Sciatic nerve (tissue), 2 donors: ENCODE data around the gene METAP1D. TPM values are rescaled to one million over a fixed set of nuclear protein-coding genes. Genes with fewer than 3 reads are reported as not detected.
A peak's percentile ranks its signal among the peaks of the same experiment; 100 is the strongest.
"Not testable (repeated sequence)": the region's sequence is repeated elsewhere in the genome, so short reads cannot be mapped to it uniquely, and the experiment has no call there.

Experiments
- ATAC-seq: fragments of 200-7000 bp; cut with Tn5 transposase; one replicate; pipeline ENCODE4 v1.9.1; 2020; ENCODE audit warnings: mild to moderate bottlenecking, moderate library complexity
- DNase-seq: peaks from one replicate; pipeline ENCODE4 v3.0.0-alpha.2; 2020; ENCODE audit warnings: low spot score
- intact Hi-C: fragments of 100-400 bp; cut with DNase I; formaldehyde crosslinking; loops from one replicate; pipeline ENCODE4 v1.14.2; 2022
- total RNA-seq: library from RNA; stranded (reverse); fragmentation: NEBNext Ultra II Directional; extraction: Animal tissue kit (Norgen Biotek cat#: 25700); gene quantifications from one replicate; pipeline ENCODE4 v1.2.1, GENCODE V29; 2021
- donor health status: DM: no; HTN: no; CAD: no.
- donor health status: DM: no; HTN: no; CAD: no.

Gene METAP1D
- total RNA-seq, 1 donor from 2014 or later, result 12.6 TPM

DNA sequence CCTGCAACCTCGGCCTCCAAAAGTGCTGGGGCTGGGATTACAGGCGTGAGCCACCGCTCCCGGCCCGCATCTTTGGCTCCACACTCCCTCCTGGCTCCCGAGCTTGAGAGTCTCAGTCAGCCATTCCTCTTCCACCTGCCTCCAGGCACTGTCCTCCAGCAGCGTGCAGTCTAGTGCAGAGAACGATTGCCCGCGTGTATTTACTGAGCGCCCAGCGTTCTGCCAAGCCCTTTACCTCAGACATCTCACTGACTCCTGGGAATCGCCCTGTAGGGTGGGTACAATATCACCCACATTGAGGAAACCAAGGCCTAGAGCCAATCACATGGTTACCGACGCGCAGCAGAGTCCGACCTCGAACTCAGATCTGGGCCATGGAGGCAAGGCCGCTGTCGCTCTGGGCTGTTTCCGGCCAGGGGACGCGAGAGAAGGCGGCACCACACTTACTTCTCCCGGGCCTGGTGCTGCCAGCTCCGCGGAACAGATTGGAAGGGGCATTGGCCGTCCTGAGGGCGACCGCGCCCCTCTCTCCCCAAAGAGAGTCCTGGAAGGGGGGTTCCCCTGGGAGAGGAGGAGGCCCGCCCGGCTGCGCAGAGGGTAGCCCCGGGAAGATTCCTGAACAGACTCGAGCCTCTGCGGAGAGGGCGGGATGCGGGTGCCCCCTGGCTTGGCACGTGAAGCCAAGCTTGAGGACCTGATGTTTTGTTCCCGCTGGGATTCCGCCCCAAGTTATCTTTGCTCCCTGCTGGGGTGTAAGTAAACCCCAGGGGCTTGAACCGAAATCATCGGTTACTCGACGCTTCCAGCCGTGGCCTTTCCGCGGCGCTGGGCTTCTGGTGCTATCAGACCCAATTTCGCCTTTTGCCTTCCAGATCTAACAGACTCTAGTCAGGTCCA lies 108.2 kb downstream of the METAP1D start:
- no peak for DNase-seq
- no peak for ATAC-seq
- intact Hi-C loops, result loop anchor here (10.0 kb wide), 1 partner anchor 303 kb away; no protein-coding TSS in a partner anchor

- DNase-seq, result no peak
- intact Hi-C loops, result loop anchor here (10.0 kb wide), 1 partner anchor 304 kb away; no protein-coding TSS in a partner anchor
- ATAC-seq, result no peak
Observed at GRCh38 chr2:172108587-172108930, 108.8 kb downstream of the METAP1D start.

- no peak for ATAC-seq
- intact Hi-C loops, result loop anchor here (10.0 kb wide), 1 partner anchor 305 kb away; no protein-coding TSS in a partner anchor
- DNase-seq, result no peak
Observed at GRCh38 chr2:172109256-172109987, 109.7 kb downstream of the METAP1D start.

- intact Hi-C loops, result loop anchor here (10.0 kb wide), 1 partner anchor 305 kb away; no protein-coding TSS in a partner anchor
- DNase-seq (no peak), ATAC-seq (no peak)
Observed at GRCh38 chr2:172109988-172110811, 110.4 kb downstream of the METAP1D start.

DNA sequence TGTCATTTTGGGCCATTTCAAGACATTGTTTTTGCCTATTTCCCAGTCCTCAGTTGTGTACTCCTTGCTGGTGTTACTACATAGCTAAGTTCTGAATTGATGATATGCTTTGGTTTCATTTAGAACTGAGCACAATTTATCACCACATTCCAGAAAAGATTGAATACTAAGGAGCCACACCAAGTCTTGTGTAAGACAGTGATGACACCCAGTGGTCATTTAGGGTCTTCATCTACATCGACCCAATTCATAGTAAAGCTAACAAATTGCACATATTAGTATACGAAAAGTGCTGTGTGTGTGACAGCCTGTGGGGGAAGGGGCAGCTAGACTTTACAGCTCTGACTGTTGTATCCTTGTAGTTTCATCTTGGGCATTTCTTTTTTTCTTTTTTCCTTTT lies 113.9 kb downstream of the METAP1D start:
- ATAC-seq, result peak; percentile 67
- intact Hi-C loops, result no loop called here
- no peak for DNase-seq

- intact Hi-C loops, ATAC-seq, DNase-seq: not testable (repeated sequence)
Observed at GRCh38 chr2:172114176-172114575, 114.4 kb downstream of the METAP1D start.

DNA sequence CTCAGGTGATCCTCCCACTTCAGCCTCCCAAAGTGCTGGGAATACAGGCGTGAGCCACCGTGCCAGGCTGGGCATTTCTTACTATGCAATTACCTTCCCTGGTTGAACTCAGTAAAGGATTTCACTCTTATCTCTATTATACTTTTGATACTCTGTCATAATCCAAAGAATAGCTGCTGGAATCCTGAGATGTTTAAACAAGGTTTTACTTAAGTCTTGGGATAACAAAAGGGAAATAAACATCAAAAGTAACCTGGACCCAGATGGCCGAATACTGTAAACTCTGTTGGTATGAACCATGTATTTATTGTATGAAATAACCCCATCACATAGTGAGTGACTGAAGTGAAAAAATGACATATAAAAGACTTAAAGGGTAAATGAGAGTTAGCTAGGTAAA lies 114.8 kb downstream of the METAP1D start:
- DNase-seq (no peak), ATAC-seq (no peak)
- intact Hi-C loops, result no loop called here

DNA sequence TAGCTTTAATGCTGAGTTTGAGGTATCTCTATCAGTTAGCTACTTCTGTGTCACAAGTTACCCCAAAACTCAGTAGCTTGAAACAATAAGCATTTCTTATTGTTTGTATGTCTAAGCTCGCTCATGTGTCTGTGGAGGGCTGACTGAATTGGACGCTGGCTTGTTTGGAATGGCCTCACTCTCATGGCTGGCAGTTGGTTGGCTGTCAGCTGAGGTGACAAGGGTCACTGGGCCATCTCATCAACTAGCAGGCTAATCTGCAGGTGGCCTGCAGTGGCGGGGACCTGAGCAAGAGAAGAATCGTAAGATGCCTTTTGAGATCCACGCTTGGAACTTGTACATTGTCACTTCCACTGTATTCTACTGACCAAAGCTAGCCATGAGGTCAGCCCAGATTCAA lies 116.4 kb downstream of the METAP1D start:
- DNase-seq (no peak), ATAC-seq (no peak)
- intact Hi-C loops, result no loop called here

GRCh38 chr2:172119089-172119488 lies 119.3 kb downstream of the METAP1D start:
- DNase-seq (no peak), ATAC-seq (no peak)
- intact Hi-C loops, result no loop called here

- no peak for DNase-seq
- intact Hi-C loops, result no loop called here
Observed at GRCh38 chr2:172120118-172120517, 120.4 kb downstream of the METAP1D start.

GRCh38 chr2:172128484-172128883 lies 128.7 kb downstream of the METAP1D start:
- ATAC-seq, result no peak
- DNase-seq, result no peak
- intact Hi-C loops, result no loop called here

More at GRCh38 chr2:172120118-172120517, 120.4 kb downstream of the METAP1D start:
- no peak for ATAC-seq

GRCh38 chr2:172129404-172129803 lies 129.7 kb downstream of the METAP1D start:
- intact Hi-C loops, result no loop called here
- ATAC-seq (no peak), DNase-seq (no peak)

Other genes starting within 250 kb of the METAP1D start
- gene SLC25A12, start 105.7 kb upstream of the METAP1D start, total RNA-seq, result 23.2 TPM
- gene HAT1, start 77.5 kb upstream of the METAP1D start, total RNA-seq, result 32.9 TPM
- gene DLX1, start 85.6 kb downstream of the METAP1D start, total RNA-seq, result 0.94 TPM
- 0.27 TPM for gene DLX2, start 102.9 kb downstream of the METAP1D start, total RNA-seq